ENCODE data around the gene CAPZA1. TPM values are rescaled to one million over a fixed set of nuclear protein-coding genes. Genes with fewer than 3 reads are reported as not detected.

Gene CAPZA1
- total RNA-seq, 1 experiment from 2014 or later = 211 TPM

- no peaks in the 10 kb centered on the region for H3K9me3 ChIP-seq (replicated peaks)
- peaks cover 5% of the 10 kb centered on the region; the same call in 1 of the 2 replicates for H3K36me3 ChIP-seq
- H3K27ac ChIP-seq = peak within 1 kb of the TSS; percentile 51
- H3K27me3 ChIP-seq = no peaks in the 10 kb centered on the region
- peak; percentile 72 to 79 for DNase-seq
- H3K4me1 ChIP-seq = peaks cover 17% of the 10 kb centered on the region; the same call in 1 of the 2 replicates
- peak within 1 kb of the TSS; percentile 91 for H3K4me3 ChIP-seq
Measured at GRCh38 chr1:112706505-112707220, 87.0 kb downstream of the CAPZA1 start, which contains the start of gene RHOC. Gene RHOC, minus strand, starts transcription at chr1:112707127. Its CDS starts 3,328 bp downstream, at chr1:112703799.

DNA sequence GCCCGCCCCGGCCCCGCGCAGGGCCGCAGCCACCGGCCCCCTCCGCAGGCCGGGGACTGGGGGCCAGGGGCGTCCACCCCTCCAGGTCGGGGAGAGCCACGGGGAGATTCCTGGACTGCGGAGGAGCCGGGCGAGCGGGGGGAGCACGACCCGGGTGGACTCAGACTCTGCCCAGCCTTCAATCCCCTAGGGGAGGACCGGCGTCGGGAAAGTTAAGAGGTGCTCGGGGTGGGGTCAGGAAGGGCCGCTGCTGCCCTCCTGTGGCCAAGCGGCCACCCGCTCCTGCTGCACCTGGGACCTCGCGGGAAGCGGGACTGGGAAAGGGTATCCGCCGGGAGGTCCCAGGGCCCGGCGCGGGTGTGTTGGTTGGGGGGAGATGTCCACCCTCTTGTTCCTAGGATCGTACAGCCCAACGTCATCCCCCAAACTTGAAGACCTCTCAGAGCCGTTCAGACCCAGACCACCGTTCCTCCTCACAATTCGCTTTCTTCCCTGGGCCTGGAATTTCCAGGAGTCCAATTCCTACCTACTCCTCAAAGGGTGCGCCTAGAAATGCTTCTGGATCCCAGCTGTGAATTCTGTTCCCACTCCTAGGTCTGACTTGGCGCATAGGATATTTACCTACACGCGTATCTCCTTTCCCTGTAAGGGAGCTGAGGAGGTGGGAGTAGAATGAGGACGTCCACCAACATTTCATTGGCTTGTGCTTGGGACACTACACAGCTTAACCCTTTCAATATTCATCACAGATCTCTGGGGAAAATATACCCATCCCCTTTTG lies 87.8 kb downstream of the CAPZA1 start:
- Histone ChIP-seq H3K27me3 (no peaks in the 10 kb centered on the region), H3K4me1 (peaks cover 17% of the 10 kb centered on the region; the same call in 1 of the 2 replicates), H3K27ac (peak overlapping the region; percentile 26; the same call in 1 of the 2 replicates), H3K9me3 (replicated peaks) (no peaks in the 10 kb centered on the region), H3K36me3 (no peaks in the 10 kb centered on the region), H3K4me3 (peak overlapping the region; percentile 91)
- DNase-seq = peak; percentile 94 to 95

- DNase-seq = no peak
- Histone ChIP-seq H3K4me3 (no peak overlapping the region), H3K9me3 (replicated peaks) (no peaks in the 10 kb centered on the region)
Measured at GRCh38 chr1:112708002-112708448, 88.4 kb downstream of the CAPZA1 start.

GRCh38 chr1:112708489-112708888 lies 88.9 kb downstream of the CAPZA1 start:
- Histone ChIP-seq H3K36me3 (no peaks in the 10 kb centered on the region), H3K4me1 (peaks cover 12% of the 10 kb centered on the region; the same call in 1 of the 2 replicates), H3K4me3 (no peak overlapping the region), H3K27me3 (no peaks in the 10 kb centered on the region), H3K27ac (no peak overlapping the region), H3K9me3 (replicated peaks) (no peaks in the 10 kb centered on the region)
- no peak for DNase-seq

More at GRCh38 chr1:112708002-112708448, 88.4 kb downstream of the CAPZA1 start:
- H3K27ac ChIP-seq = no peak overlapping the region
- no peaks in the 10 kb centered on the region for H3K27me3 ChIP-seq
- H3K36me3 ChIP-seq = no peaks in the 10 kb centered on the region
- H3K4me1 ChIP-seq = peaks cover 14% of the 10 kb centered on the region; the same call in 1 of the 2 replicates

DNA sequence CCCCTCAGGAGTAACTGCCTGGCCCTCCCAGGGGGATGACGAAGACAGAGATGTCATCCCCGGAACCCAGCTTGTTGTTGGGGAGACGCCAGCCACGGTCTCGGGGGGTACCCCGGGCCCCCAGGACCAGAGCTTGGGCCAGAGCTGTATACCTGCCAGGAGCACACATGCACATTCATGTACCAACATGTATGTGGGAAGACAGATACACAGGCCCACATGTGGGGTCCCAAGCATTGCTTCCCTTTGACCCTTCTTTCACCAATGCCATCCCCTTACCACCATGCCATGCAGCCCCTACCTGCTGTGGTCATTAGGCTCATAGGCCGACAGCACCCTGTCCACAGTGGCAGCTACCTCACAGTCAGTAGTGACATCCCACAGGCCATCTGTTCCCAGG lies 90.5 kb downstream of the CAPZA1 start:
- DNase-seq = no peak
- Histone ChIP-seq H3K27ac (no peak overlapping the region), H3K4me3 (no peak overlapping the region), H3K9me3 (replicated peaks) (no peaks in the 10 kb centered on the region), H3K36me3 (no peaks in the 10 kb centered on the region), H3K27me3 (no peaks in the 10 kb centered on the region), H3K4me1 (peaks cover 10% of the 10 kb centered on the region; the same call in 1 of the 2 replicates)

- no peaks in the 10 kb centered on the region for H3K36me3 ChIP-seq
- no peak for DNase-seq
- no peaks in the 10 kb centered on the region for H3K9me3 ChIP-seq (replicated peaks)
- H3K4me1 ChIP-seq = peaks cover 6% of the 10 kb centered on the region; the same call in 1 of the 2 replicates
- no peak overlapping the region for H3K27ac ChIP-seq
- no peaks in the 10 kb centered on the region for H3K27me3 ChIP-seq
- H3K4me3 ChIP-seq = no peak overlapping the region
Measured at GRCh38 chr1:112710586-112710985, 91.0 kb downstream of the CAPZA1 start.

DNA sequence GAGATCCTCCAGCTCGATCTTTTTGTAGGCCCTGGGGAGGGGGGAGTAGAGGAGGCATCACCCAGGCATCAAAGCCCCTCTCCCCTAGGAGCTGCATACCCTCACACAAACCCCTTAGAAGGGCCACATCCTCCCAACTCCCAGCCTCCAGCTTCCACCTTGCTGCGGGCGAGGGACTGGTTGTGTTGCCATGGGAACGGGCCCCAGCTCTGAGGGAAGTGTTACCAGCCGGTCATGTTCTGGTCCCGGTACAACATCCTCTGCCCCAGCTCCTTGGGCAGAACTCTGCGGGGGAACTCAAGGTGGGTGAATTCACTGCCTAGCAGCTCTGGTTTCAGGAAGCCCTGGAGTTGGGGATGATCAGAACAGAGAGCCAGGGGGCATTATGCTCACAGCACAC lies 91.4 kb downstream of the CAPZA1 start:
- peaks cover 3% of the 10 kb centered on the region; the same call in 1 of the 2 replicates for H3K4me1 ChIP-seq
- no peaks in the 10 kb centered on the region for H3K27me3 ChIP-seq
- no peak overlapping the region for H3K27ac ChIP-seq
- H3K9me3 ChIP-seq (replicated peaks) = no peaks in the 10 kb centered on the region
- no peak overlapping the region for H3K4me3 ChIP-seq
- DNase-seq = no peak
- H3K36me3 ChIP-seq = no peaks in the 10 kb centered on the region

GRCh38 chr1:112711670-112712069 lies 92.0 kb downstream of the CAPZA1 start:
- Histone ChIP-seq H3K27ac (no peak overlapping the region), H3K4me3 (no peak overlapping the region), H3K36me3 (no peaks in the 10 kb centered on the region), H3K9me3 (replicated peaks) (no peaks in the 10 kb centered on the region), H3K4me1 (peaks cover 3% of the 10 kb centered on the region; the same call in 1 of the 2 replicates), H3K27me3 (no peaks in the 10 kb centered on the region)
- no peak for DNase-seq

DNA sequence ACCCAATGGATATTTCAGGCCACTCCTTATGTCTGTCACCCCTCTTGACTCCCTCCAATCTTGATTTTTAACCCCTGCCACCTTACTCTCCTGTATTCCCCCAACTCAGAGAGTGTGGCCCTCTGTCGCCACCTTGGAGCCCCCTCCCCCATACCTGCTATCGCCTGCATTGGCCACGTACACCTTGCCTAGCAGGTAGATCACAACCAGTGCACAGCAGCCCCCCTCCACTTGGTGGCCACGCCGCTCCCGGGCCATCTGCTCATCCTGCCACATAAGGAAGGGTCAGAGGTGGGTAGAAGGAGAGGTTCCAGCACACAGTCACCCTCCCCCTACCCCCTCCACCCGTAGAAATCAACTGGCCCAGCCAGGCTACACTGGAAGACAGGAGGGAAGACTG lies 92.6 kb downstream of the CAPZA1 start:
- no peaks in the 10 kb centered on the region for H3K27me3 ChIP-seq
- H3K4me1 ChIP-seq = peaks cover 3% of the 10 kb centered on the region; the same call in 1 of the 2 replicates
- H3K9me3 ChIP-seq (replicated peaks) = no peaks in the 10 kb centered on the region
- DNase-seq = no peak
- H3K36me3 ChIP-seq = no peaks in the 10 kb centered on the region
- H3K27ac ChIP-seq = no peak overlapping the region
- H3K4me3 ChIP-seq = no peak overlapping the region

DNA sequence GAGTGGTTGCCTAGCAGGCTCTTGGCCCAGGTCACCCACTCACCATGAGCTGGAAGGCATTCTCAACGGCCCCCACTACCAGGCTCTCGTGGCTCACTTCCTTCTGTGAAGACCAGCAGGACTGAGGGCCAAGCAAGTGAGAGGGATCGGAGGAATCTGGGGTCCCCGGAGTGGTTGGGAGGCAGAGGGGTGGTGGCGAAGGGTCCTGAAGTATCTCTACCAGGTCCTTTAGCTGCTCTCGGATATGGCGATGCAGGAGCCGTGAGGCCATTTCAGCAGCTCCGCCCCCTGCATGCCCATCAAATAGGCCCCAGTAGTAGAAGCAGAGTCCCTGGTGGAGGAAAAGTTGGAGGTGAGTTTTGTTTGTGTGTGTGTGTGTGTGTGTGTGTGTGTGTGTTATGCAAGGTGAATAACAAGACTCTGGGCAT lies 93.1 kb downstream of the CAPZA1 start:
- Histone ChIP-seq H3K9me3 (replicated peaks) (no peaks in the 10 kb centered on the region), H3K4me1 (peaks cover 3% of the 10 kb centered on the region; the same call in 1 of the 2 replicates), H3K27ac (no peak overlapping the region), H3K4me3 (no peak overlapping the region), H3K36me3 (no peaks in the 10 kb centered on the region), H3K27me3 (no peaks in the 10 kb centered on the region)
- no peak for DNase-seq

GRCh38 chr1:112713466-112714312 lies 94.1 kb downstream of the CAPZA1 start:
- H3K4me3 ChIP-seq = peak overlapping the region; percentile 72
- no peak for DNase-seq
- H3K27me3 ChIP-seq = no peaks in the 10 kb centered on the region
- H3K36me3 ChIP-seq = no peaks in the 10 kb centered on the region
- H3K9me3 ChIP-seq (replicated peaks) = no peaks in the 10 kb centered on the region
- peaks cover 3% of the 10 kb centered on the region; the same call in 1 of the 2 replicates for H3K4me1 ChIP-seq
- no peak overlapping the region for H3K27ac ChIP-seq

- H3K4me3 ChIP-seq = peak overlapping the region; percentile 72
- peaks cover 3% of the 10 kb centered on the region; the same call in 1 of the 2 replicates for H3K4me1 ChIP-seq
- H3K27me3 ChIP-seq = no peaks in the 10 kb centered on the region
- peak in 1 of 2 experiments; percentile 39 for DNase-seq
- no peaks in the 10 kb centered on the region for H3K9me3 ChIP-seq (replicated peaks)
- no peak overlapping the region for H3K27ac ChIP-seq
- H3K36me3 ChIP-seq = no peaks in the 10 kb centered on the region
Measured at GRCh38 chr1:112714313-112715263, 95.0 kb downstream of the CAPZA1 start.

All from SJCRH30 (cell line).